ENCODE measurements around the gene ASB7.

ASB7 gene

GRCh38 chr15:100687582-100688141 is 85.3 kb downstream of the ASB7 start:
- TF ChIP-seq CTCF (IDR thresholded peaks at IDR 0.05) = no peak

- no peak for TF ChIP-seq CTCF (IDR thresholded peaks at IDR 0.05)
These were observed 86.2 kb downstream of the ASB7 start for GRCh38 chr15:100688549-100689120.

- TF ChIP-seq CTCF (IDR thresholded peaks at IDR 0.05) = no peak
These were observed 86.9 kb downstream of the ASB7 start for GRCh38 chr15:100689131-100689899.

GRCh38 chr15:100690032-100690794 is 87.8 kb downstream of the ASB7 start:
- TF ChIP-seq CTCF (IDR thresholded peaks at IDR 0.05) = no peak

- TF ChIP-seq CTCF (IDR thresholded peaks at IDR 0.05) = no peak
These were observed 88.4 kb downstream of the ASB7 start for GRCh38 chr15:100690795-100691158.

GRCh38 chr15:100691321-100691720 is 88.9 kb downstream of the ASB7 start:
- TF ChIP-seq CTCF (IDR thresholded peaks at IDR 0.05) = no peak

GRCh38 chr15:100692246-100692645 is 89.9 kb downstream of the ASB7 start:
- no peak for TF ChIP-seq CTCF (IDR thresholded peaks at IDR 0.05)

Data from LNCAP (cell line).